HepG2 (cell line): Measurements from ENCODE around the gene G6PC3.

ENCODE experiments used
- ARNT2 ChIP-seq: sonication (generic); formaldehyde crosslinking; IDR thresholded peaks from 2 replicates; pipeline ENCODE4 v1.8.0; 2022; ENCODE audit warnings: mild to moderate bottlenecking, low read depth, missing genetic modification reagents, moderate library complexity
- CTCF ChIP-seq: sonication (generic); formaldehyde crosslinking; IDR thresholded peaks from 2 replicates; pipeline ENCODE4 v1.5.0; 2020; ENCODE audit warnings: mild to moderate bottlenecking, missing genetic modification reagents, moderate library complexity
- HMGXB4 ChIP-seq, 2 experiments: sonication (generic) in 1 of 2; formaldehyde crosslinking in 1 of 2; IDR thresholded peaks; 2 replicates each; pipeline versions ENCODE4 v1.4.0 to v1.6.1; 2018 to 2020; ENCODE audit warnings: missing genetic modification reagents in 2 of 2, borderline replicate concordance in 1 of 2, low read depth in 1 of 2, mild to moderate bottlenecking in 1 of 2, missing biosample characterization in 1 of 2
- ZKSCAN1 ChIP-seq: fragments of 150-350 bp; IDR thresholded peaks from 2 replicates; pipeline ENCODE4 v1.6.1; 2014; ENCODE audit warnings: low read length
- ZNF703 ChIP-seq: sonication (generic); formaldehyde crosslinking; IDR thresholded peaks from 2 replicates; pipeline ENCODE4 v1.5.1; 2020; ENCODE audit warnings: missing genetic modification reagents, mild to moderate bottlenecking, moderate library complexity, borderline replicate concordance

GRCh38 chr17:44093231-44093900 is 22.8 kb downstream of the G6PC3 start:
- no peak for TF ChIP-seq ARNT2
- no peak for TF ChIP-seq ZNF703 (CRISPR knock-in tag)
- no peak for TF ChIP-seq ZKSCAN1
- no peak for TF ChIP-seq CTCF (CRISPR knock-in tag)
- no peak for TF ChIP-seq HMGXB4 (CRISPR knock-in tag; IDR thresholded peaks at IDR 0.05; ENCODE audit: borderline replicate concordance in 1 of 2, low read depth in 1 of 2)
